A673 (cell line): ENCODE results near the gene GMDS. TPM values are rescaled to one million over a fixed set of nuclear protein-coding genes. Genes with fewer than 3 reads are reported as not detected.
A peak's percentile ranks its signal among the peaks of the same experiment; 100 is the strongest.

Experiments used
- BruUV-seq: library from RNA; stranded (reverse); fragments of 400-500 nt; replicated peaks from 2 replicates; lab custom pipeline; 2021; lab: Mats Ljungman, UMichigan
- CTCF ChIA-PET: fragments of 300-600 bp; sonication (Branson Sonifier 250); formaldehyde crosslinking; loops from one replicate; lab custom pipeline; 2022; ENCODE audit warnings: antibody characterized with exemption; lab: Charles Lee
- POLR2A ChIA-PET: fragments of 300-600 bp; sonication (Branson Sonifier 250); formaldehyde crosslinking; loops from one replicate; lab custom pipeline; 2022; ENCODE audit warnings: antibody characterized with exemption; ENCODE audit not compliant: low non-redundant PET; lab: Charles Lee
- DNase-seq: peaks from one replicate; pipeline ENCODE4 v3.0.0-alpha.2; 2015; ENCODE audit warnings: low spot score
- H3K27ac ChIP-seq: fragments of 200-600 bp; sonication (generic); 2 replicates; pipeline ENCODE4 v1.5.1; 2016; ENCODE audit warnings: mixed run types, low read depth, mild to moderate bottlenecking, mixed read lengths, antibody characterized with exemption, low read length; ENCODE audit not compliant: poor library complexity, severe bottlenecking
- H3K27me3 ChIP-seq: fragments of 200-600 bp; sonication (generic); replicated peaks from 2 replicates; pipeline ENCODE4 v1.6.1; 2017; ENCODE audit warnings: mixed run types, low read depth, mild to moderate bottlenecking, mixed read lengths, antibody characterized with exemption, low read length; ENCODE audit not compliant: insufficient read depth, poor library complexity
- H3K36me3 ChIP-seq: fragments of 200-600 bp; sonication (generic); 2 replicates; pipeline ENCODE4 v1.6.1; 2016; ENCODE audit warnings: mixed run types, mild to moderate bottlenecking, mixed read lengths, antibody characterized with exemption, low read length; ENCODE audit not compliant: insufficient read depth, poor library complexity, severe bottlenecking
- H3K4me1 ChIP-seq: fragments of 200-600 bp; sonication (generic); 2 replicates; pipeline ENCODE4 v1.6.1; 2017; ENCODE audit warnings: mixed run types, mild to moderate bottlenecking, mixed read lengths, antibody characterized with exemption, low read length; ENCODE audit not compliant: insufficient read depth, poor library complexity, severe bottlenecking
- H3K4me3 ChIP-seq: fragments of 200-600 bp; sonication (generic); 2 replicates; pipeline ENCODE4 v1.5.1; 2016; ENCODE audit warnings: low read depth, mixed run types, mild to moderate bottlenecking, mixed read lengths, low read length; ENCODE audit not compliant: poor library complexity, severe bottlenecking
- H3K9me3 ChIP-seq: fragments of 200-600 bp; sonication (generic); 2 replicates; pipeline ENCODE4 v1.6.1; 2016; ENCODE audit warnings: mixed run types, low read depth, mild to moderate bottlenecking, mixed read lengths, antibody characterized with exemption, low read length; ENCODE audit not compliant: poor library complexity, severe bottlenecking
- EZH2 ChIP-seq: fragments of 200-600 bp; sonication (generic); IDR thresholded peaks from 2 replicates; pipeline ENCODE4 v1.6.1; 2017; ENCODE audit warnings: borderline replicate concordance, low read depth, mild to moderate bottlenecking, mixed read lengths, antibody characterized with exemption, low read length; ENCODE audit not compliant: poor library complexity, severe bottlenecking
- intact Hi-C: fragments of 100-400 bp; cut with micrococcal nuclease; formaldehyde crosslinking; loops from one replicate; pipeline ENCODE4 v1.10.0; 2022; ENCODE audit not compliant: unreplicated experiment
- total RNA-seq: library from RNA; stranded (reverse); gene quantifications from 2 replicates; pipeline ENCODE4 v1.2.3, GENCODE V29; 2021
- TF ChIP-seq, protein P1 (sequence below): fragments of 300-800, 200-600 bp; sonication (generic); conservative IDR thresholded peaks from 2 replicates; pipeline ENCODE4 v1.5.1; 2017; ENCODE audit warnings: low read depth, mild to moderate bottlenecking, antibody characterized with exemption, low read length, moderate library complexity, mixed read lengths

The GMDS gene
- total RNA-seq, 1 experiment from 2014 or later = 15.2 TPM

DNA sequence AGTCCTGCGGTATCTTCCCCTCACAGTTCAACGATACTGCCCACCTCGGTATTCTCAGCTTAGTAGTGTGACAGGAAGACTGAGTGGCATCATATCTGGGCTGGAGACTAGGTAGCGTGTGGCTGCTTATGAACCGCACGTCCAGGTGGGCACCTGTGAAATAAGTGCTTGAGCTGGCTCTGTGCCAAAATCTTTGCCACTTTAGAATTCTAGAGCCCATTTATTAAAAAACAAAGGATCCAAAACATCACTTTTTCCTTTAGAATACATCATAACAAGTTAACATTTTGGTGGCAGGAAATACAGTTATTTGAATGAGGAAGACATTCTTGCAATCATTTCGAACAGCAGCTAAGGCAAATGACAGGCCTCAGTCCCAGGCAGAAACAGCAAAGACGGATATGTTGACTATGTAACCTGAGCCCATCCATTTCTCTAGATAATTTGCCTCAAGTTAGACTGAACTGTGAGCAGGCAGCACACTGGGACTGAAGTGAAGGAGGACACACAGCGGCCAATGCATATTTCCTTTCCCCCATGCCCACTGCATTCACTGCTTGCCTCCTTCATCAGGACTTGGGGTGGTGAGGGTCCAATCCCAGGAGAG, 136.6 kb downstream of the GMDS start:
- POLR2A ChIA-PET = no interaction called here
- BruUV-seq = no TSS peak
- intact Hi-C loops = loop anchor here (10.0 kb wide), 1 partner anchor 214 kb away; no protein-coding TSS in a partner anchor

DNA sequence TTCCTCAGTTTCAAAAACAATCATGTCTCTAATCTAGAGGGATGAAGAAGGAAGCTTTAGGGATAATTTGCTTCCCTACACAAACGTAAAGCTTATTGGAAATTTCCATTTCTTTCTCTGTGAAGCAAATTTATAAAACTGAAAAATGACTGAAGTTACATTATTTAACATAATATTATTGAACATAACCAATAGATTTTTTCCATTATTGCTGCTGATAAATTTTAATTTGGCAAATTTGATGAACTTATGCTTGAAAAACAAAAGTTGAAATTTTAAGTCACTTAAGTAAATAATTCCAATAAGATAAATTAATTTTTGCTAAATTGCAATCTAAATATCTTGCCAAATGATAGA, 140.9 kb downstream of the GMDS start:
- H3K27me3 ChIP-seq = no peaks in the 10 kb centered on the region
- intact Hi-C loops = loop anchor here (1.0 to 10.0 kb wide), 2 partner anchors 210 to 500 kb away; no protein-coding TSS in a partner anchor
- POLR2A ChIA-PET = no interaction called here
- TF ChIP-seq EZH2 = no peak
- TF ChIP-seq, protein P1, sequence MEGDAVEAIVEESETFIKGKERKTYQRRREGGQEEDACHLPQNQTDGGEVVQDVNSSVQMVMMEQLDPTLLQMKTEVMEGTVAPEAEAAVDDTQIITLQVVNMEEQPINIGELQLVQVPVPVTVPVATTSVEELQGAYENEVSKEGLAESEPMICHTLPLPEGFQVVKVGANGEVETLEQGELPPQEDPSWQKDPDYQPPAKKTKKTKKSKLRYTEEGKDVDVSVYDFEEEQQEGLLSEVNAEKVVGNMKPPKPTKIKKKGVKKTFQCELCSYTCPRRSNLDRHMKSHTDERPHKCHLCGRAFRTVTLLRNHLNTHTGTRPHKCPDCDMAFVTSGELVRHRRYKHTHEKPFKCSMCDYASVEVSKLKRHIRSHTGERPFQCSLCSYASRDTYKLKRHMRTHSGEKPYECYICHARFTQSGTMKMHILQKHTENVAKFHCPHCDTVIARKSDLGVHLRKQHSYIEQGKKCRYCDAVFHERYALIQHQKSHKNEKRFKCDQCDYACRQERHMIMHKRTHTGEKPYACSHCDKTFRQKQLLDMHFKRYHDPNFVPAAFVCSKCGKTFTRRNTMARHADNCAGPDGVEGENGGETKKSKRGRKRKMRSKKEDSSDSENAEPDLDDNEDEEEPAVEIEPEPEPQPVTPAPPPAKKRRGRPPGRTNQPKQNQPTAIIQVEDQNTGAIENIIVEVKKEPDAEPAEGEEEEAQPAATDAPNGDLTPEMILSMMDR = no peak
- peaks cover 10% of the 10 kb centered on the region for H3K4me1 ChIP-seq
- no TSS peak for BruUV-seq
- no peak overlapping the region for H3K27ac ChIP-seq
- H3K4me3 ChIP-seq = no peak overlapping the region
- CTCF ChIA-PET = interaction anchor here (0.6 to 1.2 kb wide), 4 partner anchors 481 to 1374 kb away, joined by 3 to 6 read pairs (median 3); no protein-coding TSS in a partner anchor
- no peak for DNase-seq
- H3K36me3 ChIP-seq = no peaks in the 10 kb centered on the region
- H3K9me3 ChIP-seq = no peaks in the 10 kb centered on the region

More for the DNA sequence above, 136.6 kb downstream of the GMDS start:
- Histone ChIP-seq H3K4me1 (peaks cover 14% of the 10 kb centered on the region), H3K27ac (no peak overlapping the region), H3K4me3 (no peak overlapping the region), H3K9me3 (no peaks in the 10 kb centered on the region), H3K27me3 (no peaks in the 10 kb centered on the region), H3K36me3 (no peaks in the 10 kb centered on the region)
- TF ChIP-seq EZH2 = no peak
- TF ChIP-seq, protein P1 = no peak
- DNase-seq = peak; percentile 17
- CTCF ChIA-PET = no interaction called here

DNA sequence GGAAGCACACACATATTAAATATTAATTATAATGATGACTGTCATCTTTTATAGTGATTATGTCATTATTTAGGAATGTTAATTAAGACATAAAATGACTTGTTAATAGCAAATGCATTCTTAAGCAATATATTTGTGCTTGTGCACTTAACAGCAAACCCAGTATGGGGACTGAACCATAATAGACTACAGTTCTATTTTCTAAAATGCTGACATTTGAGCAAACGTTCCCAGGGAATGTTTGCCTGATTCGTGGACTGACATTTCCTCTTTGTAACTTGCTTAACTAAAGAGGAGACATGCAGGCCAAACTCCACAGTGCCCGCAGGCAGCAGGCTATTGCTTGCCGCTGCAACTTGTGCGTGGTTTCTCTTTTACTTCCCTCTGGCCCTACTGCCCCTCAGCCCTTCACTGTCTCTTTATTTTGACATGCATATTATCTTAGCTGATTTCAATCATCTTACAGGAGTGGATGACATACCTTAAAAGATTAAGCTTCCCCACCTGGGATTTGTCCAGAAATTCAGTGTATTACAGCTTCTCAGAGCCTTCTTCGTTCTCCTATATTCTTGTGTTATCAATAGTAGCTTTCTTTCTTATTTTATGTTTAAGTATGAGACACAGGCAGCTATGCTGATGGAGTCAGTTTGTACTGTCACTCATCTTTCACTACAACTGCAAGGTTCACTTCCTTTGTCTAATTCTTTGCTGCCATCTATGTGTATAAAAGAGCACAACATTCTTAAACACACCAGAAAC, 141.5 kb downstream of the GMDS start:
- DNase-seq = peak; percentile 60
- Histone ChIP-seq H3K27me3 (no peaks in the 10 kb centered on the region), H3K36me3 (no peaks in the 10 kb centered on the region), H3K4me1 (peaks cover 7% of the 10 kb centered on the region), H3K27ac (no peak overlapping the region), H3K9me3 (no peaks in the 10 kb centered on the region), H3K4me3 (no peak overlapping the region)
- ChIA-PET POLR2A (no interaction called here), CTCF (interaction anchor here (0.6 to 1.2 kb wide), 6 partner anchors 480 to 1374 kb away, joined by 3 to 11 read pairs (median 4); no protein-coding TSS in a partner anchor)
- no TSS peak for BruUV-seq
- intact Hi-C loops = loop anchor here (1.0 to 10.0 kb wide), 2 partner anchors 209 to 500 kb away; no protein-coding TSS in a partner anchor
- TF ChIP-seq, protein P1 = peak; percentile 68
- TF ChIP-seq EZH2 = no peak
